PC-3 (cell line): ENCODE results near the gene PIEZO1. TPM values are rescaled to one million over a fixed set of nuclear protein-coding genes. Genes with fewer than 3 reads are reported as not detected.
A peak's percentile ranks its signal among the peaks of the same experiment; 100 is the strongest.

ENCODE experiments used
- ATAC-seq: fragments of 200-7000 bp; cut with Tn5 transposase; 2 replicates; pipeline ENCODE4 v1.9.1; 2020; ENCODE audit warnings: mild to moderate bottlenecking, moderate library complexity
- Bru-seq: library from RNA; stranded (reverse); fragments of 400-500 nt; gene quantifications from one replicate; lab custom pipeline; 2021; lab: Mats Ljungman, UMichigan
- BruChase-seq, 2 experiments: library from RNA; stranded (reverse); fragments of 400-500 nt; gene quantifications; one replicate each; lab custom pipeline; 2021; lab: Mats Ljungman, UMichigan
- BruUV-seq: library from RNA; stranded (reverse); fragments of 400-500 nt; replicated peaks from 2 replicates; lab custom pipeline; 2021; lab: Mats Ljungman, UMichigan
- CTCF ChIA-PET: fragments of 300-600 bp; sonication (Branson Sonifier 250); formaldehyde crosslinking; loops from one replicate; lab custom pipeline; 2022; ENCODE audit warnings: antibody characterized with exemption; lab: Charles Lee
- POLR2A ChIA-PET: fragments of 300-600 bp; sonication (Branson Sonifier 250); formaldehyde crosslinking; loops from one replicate; lab custom pipeline; 2022; ENCODE audit warnings: antibody characterized with exemption; ENCODE audit not compliant: unreplicated experiment; lab: Charles Lee
- DNase-seq: peaks from one replicate; pipeline ENCODE4 v3.0.0-alpha.2; 2015
- H2AFZ ChIP-seq: fragments of 300-600 bp; sonication (generic); 2 replicates; pipeline ENCODE4 v1.6.0; 2016; ENCODE audit warnings: antibody characterized with exemption, low read length
- H3F3A ChIP-seq: fragments of 300-600 bp; sonication (generic); one replicate; pipeline ENCODE4 v1.6.0; 2017; ENCODE audit warnings: antibody characterized with exemption, low read length, control low read depth, mild to moderate bottlenecking; ENCODE audit not compliant: unreplicated experiment
- H3K27ac ChIP-seq: fragments of 300-600 bp; sonication (generic); 2 replicates; pipeline ENCODE4 v1.5.1; 2016; ENCODE audit warnings: mild to moderate bottlenecking, low read length
- H3K27me3 ChIP-seq: fragments of 300-600 bp; sonication (generic); 2 replicates; pipeline ENCODE4 v1.6.1; 2016; ENCODE audit warnings: low read length, mixed read lengths
- H3K36me3 ChIP-seq: fragments of 300-600 bp; sonication (generic); 2 replicates; pipeline ENCODE4 v1.6.1; 2016; ENCODE audit warnings: low read depth, mixed run types, low read length, mixed read lengths
- H3K4me1 ChIP-seq: fragments of 300-600 bp; sonication (generic); 2 replicates; pipeline ENCODE4 v1.5.1; 2016; ENCODE audit warnings: low read length; ENCODE audit not compliant: insufficient read depth
- H3K4me2 ChIP-seq: fragments of 300-600 bp; sonication (generic); 2 replicates; pipeline ENCODE4 v1.6.0; 2016; ENCODE audit warnings: low read length
- H3K4me3 ChIP-seq: fragments of 300-600 bp; sonication (generic); 2 replicates; pipeline ENCODE4 v1.5.1; 2016; ENCODE audit warnings: mild to moderate bottlenecking, low read length, mixed read lengths
- H3K79me2 ChIP-seq: fragments of 300-600 bp; sonication (generic); 2 replicates; pipeline ENCODE4 v1.6.1; 2017; ENCODE audit warnings: low read length, mixed read lengths
- H3K9ac ChIP-seq: fragments of 300-600 bp; sonication (generic); 2 replicates; pipeline ENCODE4 v1.6.0; 2016; ENCODE audit warnings: mild to moderate bottlenecking, low read length
- H3K9me2 ChIP-seq: fragments of 300-600 bp; sonication (generic); replicated peaks from 2 replicates; pipeline ENCODE4 v1.6.1; 2016; ENCODE audit warnings: mixed run types, low read length, mixed read lengths
- H3K9me3 ChIP-seq: fragments of 300-600 bp; sonication (generic); 2 replicates; pipeline ENCODE4 v1.6.1; 2016; ENCODE audit warnings: low read length, mixed read lengths
- H4K20me1 ChIP-seq: fragments of 300-600 bp; sonication (generic); 2 replicates; pipeline ENCODE4 v1.6.1; 2016; ENCODE audit warnings: low read length, mixed read lengths
- EZH2 ChIP-seq: fragments of 300-600 bp; sonication (generic); IDR thresholded peaks from one replicate; pipeline ENCODE4 v1.6.1; 2017; ENCODE audit warnings: antibody characterized with exemption, mild to moderate bottlenecking, low read length; ENCODE audit not compliant: unreplicated experiment
- EZH2phosphoT487 ChIP-seq: fragments of 300-600 bp; sonication (generic); IDR thresholded peaks from 2 replicates; pipeline ENCODE4 v1.6.1; 2018; ENCODE audit warnings: mild to moderate bottlenecking, antibody characterized with exemption, low read length, borderline replicate concordance
- intact Hi-C: fragments of 100-400 bp; cut with micrococcal nuclease; formaldehyde crosslinking; loops from 2 replicates; pipeline ENCODE4 v1.9.0; 2023
- long read RNA-seq: library from polyadenylated mRNA; unstranded; transcript quantifications from one replicate; pipeline ENCODE4 v2.0.0, GENCODE V29; 2021; ENCODE audit not compliant: unreplicated experiment
- total RNA-seq: library from RNA; depleted of rRNA; stranded (reverse); fragments of >200 nt; gene quantifications from 2 replicates; pipeline ENCODE4 v1.2.3, GENCODE V29; 2014; rRNA removed
- TF ChIP-seq, protein P1 (sequence below): fragments of 300-600 bp; sonication (generic); conservative IDR thresholded peaks from 2 replicates; pipeline ENCODE4 v1.5.1; 2017; ENCODE audit warnings: antibody characterized with exemption, low read depth, mild to moderate bottlenecking, low read length

PIEZO1 gene, protein sequence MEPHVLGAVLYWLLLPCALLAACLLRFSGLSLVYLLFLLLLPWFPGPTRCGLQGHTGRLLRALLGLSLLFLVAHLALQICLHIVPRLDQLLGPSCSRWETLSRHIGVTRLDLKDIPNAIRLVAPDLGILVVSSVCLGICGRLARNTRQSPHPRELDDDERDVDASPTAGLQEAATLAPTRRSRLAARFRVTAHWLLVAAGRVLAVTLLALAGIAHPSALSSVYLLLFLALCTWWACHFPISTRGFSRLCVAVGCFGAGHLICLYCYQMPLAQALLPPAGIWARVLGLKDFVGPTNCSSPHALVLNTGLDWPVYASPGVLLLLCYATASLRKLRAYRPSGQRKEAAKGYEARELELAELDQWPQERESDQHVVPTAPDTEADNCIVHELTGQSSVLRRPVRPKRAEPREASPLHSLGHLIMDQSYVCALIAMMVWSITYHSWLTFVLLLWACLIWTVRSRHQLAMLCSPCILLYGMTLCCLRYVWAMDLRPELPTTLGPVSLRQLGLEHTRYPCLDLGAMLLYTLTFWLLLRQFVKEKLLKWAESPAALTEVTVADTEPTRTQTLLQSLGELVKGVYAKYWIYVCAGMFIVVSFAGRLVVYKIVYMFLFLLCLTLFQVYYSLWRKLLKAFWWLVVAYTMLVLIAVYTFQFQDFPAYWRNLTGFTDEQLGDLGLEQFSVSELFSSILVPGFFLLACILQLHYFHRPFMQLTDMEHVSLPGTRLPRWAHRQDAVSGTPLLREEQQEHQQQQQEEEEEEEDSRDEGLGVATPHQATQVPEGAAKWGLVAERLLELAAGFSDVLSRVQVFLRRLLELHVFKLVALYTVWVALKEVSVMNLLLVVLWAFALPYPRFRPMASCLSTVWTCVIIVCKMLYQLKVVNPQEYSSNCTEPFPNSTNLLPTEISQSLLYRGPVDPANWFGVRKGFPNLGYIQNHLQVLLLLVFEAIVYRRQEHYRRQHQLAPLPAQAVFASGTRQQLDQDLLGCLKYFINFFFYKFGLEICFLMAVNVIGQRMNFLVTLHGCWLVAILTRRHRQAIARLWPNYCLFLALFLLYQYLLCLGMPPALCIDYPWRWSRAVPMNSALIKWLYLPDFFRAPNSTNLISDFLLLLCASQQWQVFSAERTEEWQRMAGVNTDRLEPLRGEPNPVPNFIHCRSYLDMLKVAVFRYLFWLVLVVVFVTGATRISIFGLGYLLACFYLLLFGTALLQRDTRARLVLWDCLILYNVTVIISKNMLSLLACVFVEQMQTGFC (N-terminal part only)
- total RNA-seq: 180 and 251 TPM in 2 replicates
- percentile 56 among the genes with signal in this experiment for Bru-seq, nascent RNA
- percentile 78 among the genes with signal in this experiment for BruChase-seq, experiment 1, labeled RNA remaining after a 6-hour chase
- percentile 70 among the genes with signal in this experiment for BruChase-seq, experiment 2, labeled RNA remaining after a 2-hour chase
- long read RNA-seq, transcript PIEZO1-208 (7 exons, 2,884 nt): minor isoform, 15 of 156 reads
- long read RNA-seq, transcript PIEZO1-205 (5 exons, 663 nt): minor isoform, 7 of 156 reads
- long read RNA-seq, transcript PIEZO1-214 (2 exons, 686 nt): major isoform, 18 of 156 reads
- long read RNA-seq, partial matches to known transcripts: 95 of 156 reads
- long read RNA-seq, other reads (novel, unspliced or antisense): 21 of 156 reads

DNA sequence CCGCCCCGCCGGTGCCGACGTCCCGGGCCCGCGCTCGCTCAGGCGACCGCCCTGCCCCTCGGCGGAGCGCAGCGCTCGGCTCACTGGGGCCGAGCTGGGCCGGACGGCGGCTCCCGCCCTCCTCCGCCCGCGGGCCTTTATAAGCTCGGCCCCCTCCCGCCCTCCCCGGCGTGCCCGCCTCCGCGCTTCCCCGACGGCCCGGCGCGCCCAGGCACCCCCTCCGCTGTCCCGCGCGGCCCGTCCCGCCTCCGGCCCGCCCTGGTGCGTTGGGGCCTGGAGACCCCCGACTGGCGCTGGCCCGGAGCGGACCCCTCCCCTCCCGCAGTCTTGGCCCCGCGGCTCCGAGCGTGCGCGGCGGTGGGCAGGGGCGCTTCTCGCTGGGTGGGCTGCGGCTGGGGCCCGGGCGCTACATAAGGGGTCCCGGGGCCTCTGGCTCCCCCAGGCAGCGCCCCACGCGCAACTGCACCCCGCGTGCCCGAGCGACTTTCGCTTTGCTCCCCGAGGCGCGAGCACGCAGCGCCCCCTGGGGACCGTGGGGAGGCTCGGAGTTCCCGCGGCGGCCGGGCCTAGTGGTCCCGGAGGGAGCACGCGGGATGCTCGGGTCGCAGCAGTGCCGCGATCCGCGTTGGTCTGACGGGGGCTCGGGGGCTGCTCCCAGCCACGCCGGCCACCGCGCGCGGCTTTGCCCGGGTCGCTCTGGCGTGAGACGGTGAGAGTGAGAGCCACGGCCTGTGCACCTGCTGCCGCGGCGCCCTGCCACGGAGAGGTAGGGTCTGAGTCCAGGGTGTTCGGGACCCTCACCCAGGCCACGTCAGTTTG, at the start of gene PIEZO1:
PIEZO1 (minus strand) TSS at position 115 of the 819 bp plus-strand sequence. CDS start 256 bp downstream, outside the sequence.
- Histone ChIP-seq H3K79me2 (peaks cover 46% of the 10 kb centered on the region), H3K9me2 (no peaks in the 10 kb centered on the region), H3K27me3 (no peaks in the 10 kb centered on the region), H3K9me3 (no peaks in the 10 kb centered on the region), H3K4me2 (peak within 1 kb of the TSS; percentile 88), H3K36me3 (no peaks in the 10 kb centered on the region), H3K4me3 (peak within 1 kb of the TSS; percentile 76), H3K27ac (peak within 1 kb of the TSS; percentile 53), H3F3A (no peaks in the 10 kb centered on the region), H3K9ac (peak within 1 kb of the TSS; percentile 84), H2AFZ (peak within 1 kb of the TSS; percentile 72), H4K20me1 (peaks cover 14% of the 10 kb centered on the region; the same call in 1 of the 2 replicates), H3K4me1 (peaks cover 30% of the 10 kb centered on the region)
- intact Hi-C loops: loop anchor here (2.0 kb wide), 1 partner anchor 49 kb away; no protein-coding TSS in a partner anchor
- CTCF ChIA-PET: interaction anchor here (0.6 to 2.7 kb wide), 3 partner anchors 21 to 48 kb away, joined by 3 to 21 read pairs (median 3); no protein-coding TSS in a partner anchor
- DNase-seq: peak; percentile 53
- POLR2A ChIA-PET: interaction anchor here (1.0 kb wide), 1 partner anchor 48 kb away, joined by 4 read pairs; no protein-coding TSS in a partner anchor
- TF ChIP-seq EZH2: no peak
- TF ChIP-seq, protein P1, sequence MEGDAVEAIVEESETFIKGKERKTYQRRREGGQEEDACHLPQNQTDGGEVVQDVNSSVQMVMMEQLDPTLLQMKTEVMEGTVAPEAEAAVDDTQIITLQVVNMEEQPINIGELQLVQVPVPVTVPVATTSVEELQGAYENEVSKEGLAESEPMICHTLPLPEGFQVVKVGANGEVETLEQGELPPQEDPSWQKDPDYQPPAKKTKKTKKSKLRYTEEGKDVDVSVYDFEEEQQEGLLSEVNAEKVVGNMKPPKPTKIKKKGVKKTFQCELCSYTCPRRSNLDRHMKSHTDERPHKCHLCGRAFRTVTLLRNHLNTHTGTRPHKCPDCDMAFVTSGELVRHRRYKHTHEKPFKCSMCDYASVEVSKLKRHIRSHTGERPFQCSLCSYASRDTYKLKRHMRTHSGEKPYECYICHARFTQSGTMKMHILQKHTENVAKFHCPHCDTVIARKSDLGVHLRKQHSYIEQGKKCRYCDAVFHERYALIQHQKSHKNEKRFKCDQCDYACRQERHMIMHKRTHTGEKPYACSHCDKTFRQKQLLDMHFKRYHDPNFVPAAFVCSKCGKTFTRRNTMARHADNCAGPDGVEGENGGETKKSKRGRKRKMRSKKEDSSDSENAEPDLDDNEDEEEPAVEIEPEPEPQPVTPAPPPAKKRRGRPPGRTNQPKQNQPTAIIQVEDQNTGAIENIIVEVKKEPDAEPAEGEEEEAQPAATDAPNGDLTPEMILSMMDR: peak; percentile 70
- ATAC-seq: peak; percentile 38
- no TSS peak for BruUV-seq

GRCh38 chr16:88834670-88835069, 49.6 kb upstream of the PIEZO1 start:
- H3K27me3 ChIP-seq: no peaks in the 10 kb centered on the region
- no peak for TF ChIP-seq EZH2
- TF ChIP-seq, protein P1: no peak
- no peak for TF ChIP-seq EZH2phosphoT487
- H3K4me1 ChIP-seq: no peaks in the 10 kb centered on the region
- H3K79me2 ChIP-seq: no peaks in the 10 kb centered on the region
- intact Hi-C loops: no loop called here
- POLR2A ChIA-PET: no interaction called here
- H3K36me3 ChIP-seq: no peaks in the 10 kb centered on the region
- BruUV-seq: no TSS peak
- no peak for DNase-seq
- CTCF ChIA-PET: no interaction called here
- no peaks in the 10 kb centered on the region for H3K9me3 ChIP-seq
- H2AFZ ChIP-seq: no peak overlapping the region
- no peaks in the 10 kb centered on the region for H3F3A ChIP-seq
- no peak overlapping the region for H3K9ac ChIP-seq
- no peaks in the 10 kb centered on the region for H4K20me1 ChIP-seq
- H3K9me2 ChIP-seq: no peaks in the 10 kb centered on the region
- no peak overlapping the region for H3K4me3 ChIP-seq
- no peak for ATAC-seq
- no peak overlapping the region for H3K27ac ChIP-seq
- no peak overlapping the region for H3K4me2 ChIP-seq
